Measurements from ENCODE around the gene SPNS3. TPM values are rescaled to one million over a fixed set of nuclear protein-coding genes. Genes with fewer than 3 reads are reported as not detected.

Gene SPNS3
- total and polyA plus RNA-seq, 9 of the 15 experiments (the other 6 are each of a cell fraction or from before 2014, with no cell fraction given) = not detected

DNA sequence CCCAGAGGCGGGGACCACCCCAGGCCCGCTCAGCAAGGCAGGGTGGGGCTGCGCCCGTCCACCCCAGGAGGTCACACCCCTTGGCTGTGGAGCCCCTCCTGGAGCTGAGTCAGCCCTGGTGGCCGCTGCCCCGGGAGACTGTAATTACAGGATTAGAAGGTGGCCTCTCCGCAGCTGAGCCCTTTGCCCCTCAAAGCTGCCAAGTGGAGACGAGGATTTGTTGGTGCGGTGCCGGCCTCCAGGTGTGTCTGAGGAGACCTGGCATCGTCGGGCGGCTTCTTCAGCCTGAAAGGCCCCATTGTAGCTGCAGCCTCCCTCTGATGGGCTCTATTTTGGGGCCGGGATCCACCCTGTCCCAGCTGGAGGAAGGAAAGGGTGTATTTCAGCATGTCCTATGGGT, 42.3 kb downstream of the SPNS3 start:
- H3K9ac ChIP-seq (ENCODE audit: insufficient read depth in 1 of 2, low read depth in 2 of 2, low read length in 2 of 2) = no peak overlapping the region

More for the DNA sequence above, 42.3 kb downstream of the SPNS3 start:
- intact Hi-C loops (cut with micrococcal nuclease) (no loop called here), in situ Hi-C loops (cut with MboI) (no loop called here)
- H3K27me3 ChIP-seq (ENCODE audit: control insufficient read depth in 2 of 2, insufficient read depth in 2 of 2, low read length in 2 of 2) = peaks cover 14 to 48% of the 10 kb centered on the region in 2 experiments; a peak in 4 of 5 replicates
- no TSS peak for BruUV-seq (replicated peaks)
- no peaks in the 10 kb centered on the region for H3K36me3 ChIP-seq (ENCODE audit: control insufficient read depth, insufficient read depth, low read length)
- no peak overlapping the region for H3K27ac ChIP-seq (ENCODE audit: extremely low read depth, low read depth, low read length)
- CTCF ChIA-PET (ENCODE audit: low intra/inter-chr PET ratio) = no interaction called here
- H3K79me2 ChIP-seq (ENCODE audit: control insufficient read depth, insufficient read depth, low read length) = no peaks in the 10 kb centered on the region
- H3K4me1 ChIP-seq (replicated peaks in 1 of 2; ENCODE audit: control insufficient read depth in 2 of 2, insufficient read depth in 2 of 2, low read length in 2 of 2) = no peaks in the 10 kb centered on the region
- H3K4me2 ChIP-seq (ENCODE audit: insufficient read depth, low read length) = no peak overlapping the region
- FAIRE-seq (no peak), DNase-seq (ENCODE audit: extremely low read depth in 1 of 4, low spot score in 3 of 4) (no peak), ATAC-seq (no peak)
- 5% methylated on average over 12 of the region's 14 CpGs for WGBS (ENCODE audit: insufficient coverage, low coverage, missing lambda C conversion rate)
- POLR2A ChIA-PET = no interaction called here
- no peaks in the 10 kb centered on the region for H3K9me1 ChIP-seq (ENCODE audit: control insufficient read depth, insufficient read depth, low read length)
- no peaks in the 10 kb centered on the region for H4K20me1 ChIP-seq (replicated peaks; ENCODE audit: control insufficient read depth, insufficient read depth, low read length)
- no peaks in the 10 kb centered on the region for H3K9me3 ChIP-seq (replicated peaks; ENCODE audit: control insufficient read depth, insufficient read depth, low read depth, low read length)
- H2AFZ ChIP-seq (ENCODE audit: low read depth, low read length) = no peak overlapping the region
- H3K4me3 ChIP-seq = no peak overlapping the region
- no peak for TF ChIP-seq U2AF2 (optimal IDR thresholded peaks at IDR 0.05; ENCODE audit: low read depth, low read length)
- TF ChIP-seq ZNF584 (CRISPR knock-in tag; IDR thresholded peaks at IDR 0.05; ENCODE audit: low read depth) = no peak
- no peak for TF ChIP-seq FOXA1 (IDR thresholded peaks at IDR 0.05; ENCODE audit: borderline replicate concordance)
- no peak for TF ChIP-seq ZNF140 (CRISPR knock-in tag; IDR thresholded peaks at IDR 0.05)
- TF ChIP-seq, protein P1, sequence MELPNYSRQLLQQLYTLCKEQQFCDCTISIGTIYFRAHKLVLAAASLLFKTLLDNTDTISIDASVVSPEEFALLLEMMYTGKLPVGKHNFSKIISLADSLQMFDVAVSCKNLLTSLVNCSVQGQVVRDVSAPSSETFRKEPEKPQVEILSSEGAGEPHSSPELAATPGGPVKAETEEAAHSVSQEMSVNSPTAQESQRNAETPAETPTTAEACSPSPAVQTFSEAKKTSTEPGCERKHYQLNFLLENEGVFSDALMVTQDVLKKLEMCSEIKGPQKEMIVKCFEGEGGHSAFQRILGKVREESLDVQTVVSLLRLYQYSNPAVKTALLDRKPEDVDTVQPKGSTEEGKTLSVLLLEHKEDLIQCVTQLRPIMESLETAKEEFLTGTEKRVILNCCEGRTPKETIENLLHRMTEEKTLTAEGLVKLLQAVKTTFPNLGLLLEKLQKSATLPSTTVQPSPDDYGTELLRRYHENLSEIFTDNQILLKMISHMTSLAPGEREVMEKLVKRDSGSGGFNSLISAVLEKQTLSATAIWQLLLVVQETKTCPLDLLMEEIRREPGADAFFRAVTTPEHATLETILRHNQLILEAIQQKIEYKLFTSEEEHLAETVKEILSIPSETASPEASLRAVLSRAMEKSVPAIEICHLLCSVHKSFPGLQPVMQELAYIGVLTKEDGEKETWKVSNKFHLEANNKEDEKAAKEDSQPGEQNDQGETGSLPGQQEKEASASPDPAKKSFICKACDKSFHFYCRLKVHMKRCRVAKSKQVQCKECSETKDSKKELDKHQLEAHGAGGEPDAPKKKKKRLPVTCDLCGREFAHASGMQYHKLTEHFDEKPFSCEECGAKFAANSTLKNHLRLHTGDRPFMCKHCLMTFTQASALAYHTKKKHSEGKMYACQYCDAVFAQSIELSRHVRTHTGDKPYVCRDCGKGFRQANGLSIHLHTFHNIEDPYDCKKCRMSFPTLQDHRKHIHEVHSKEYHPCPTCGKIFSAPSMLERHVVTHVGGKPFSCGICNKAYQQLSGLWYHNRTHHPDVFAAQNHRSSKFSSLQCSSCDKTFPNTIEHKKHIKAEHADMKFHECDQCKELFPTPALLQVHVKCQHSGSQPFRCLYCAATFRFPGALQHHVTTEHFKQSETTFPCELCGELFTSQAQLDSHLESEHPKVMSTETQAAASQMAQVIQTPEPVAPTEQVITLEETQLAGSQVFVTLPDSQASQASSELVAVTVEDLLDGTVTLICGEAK (IDR thresholded peaks at IDR 0.05) = no peak
- TF ChIP-seq, protein P1 (CRISPR knock-in tag; IDR thresholded peaks at IDR 0.05) = no peak
- TF ChIP-seq NCOA4 (IDR thresholded peaks at IDR 0.05; ENCODE audit: partially characterized antibody) = no peak
- TF ChIP-seq, protein P2, sequence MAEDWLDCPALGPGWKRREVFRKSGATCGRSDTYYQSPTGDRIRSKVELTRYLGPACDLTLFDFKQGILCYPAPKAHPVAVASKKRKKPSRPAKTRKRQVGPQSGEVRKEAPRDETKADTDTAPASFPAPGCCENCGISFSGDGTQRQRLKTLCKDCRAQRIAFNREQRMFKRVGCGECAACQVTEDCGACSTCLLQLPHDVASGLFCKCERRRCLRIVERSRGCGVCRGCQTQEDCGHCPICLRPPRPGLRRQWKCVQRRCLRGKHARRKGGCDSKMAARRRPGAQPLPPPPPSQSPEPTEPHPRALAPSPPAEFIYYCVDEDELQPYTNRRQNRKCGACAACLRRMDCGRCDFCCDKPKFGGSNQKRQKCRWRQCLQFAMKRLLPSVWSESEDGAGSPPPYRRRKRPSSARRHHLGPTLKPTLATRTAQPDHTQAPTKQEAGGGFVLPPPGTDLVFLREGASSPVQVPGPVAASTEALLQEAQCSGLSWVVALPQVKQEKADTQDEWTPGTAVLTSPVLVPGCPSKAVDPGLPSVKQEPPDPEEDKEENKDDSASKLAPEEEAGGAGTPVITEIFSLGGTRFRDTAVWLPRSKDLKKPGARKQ (CRISPR knock-in tag; IDR thresholded peaks at IDR 0.05) = no peak
- TF ChIP-seq CBX1 (IDR thresholded peaks at IDR 0.05; ENCODE audit: low read depth) = no peak
- TF ChIP-seq TARDBP (IDR thresholded peaks at IDR 0.05) = no peak
- no peak for TF ChIP-seq SUPT5H (IDR thresholded peaks at IDR 0.05)
- no peak for TF ChIP-seq ATF7 (IDR thresholded peaks at IDR 0.05)

All from K562 (cell line).